ENCODE measurements around the gene EPS8L3. TPM values are rescaled to one million over a fixed set of nuclear protein-coding genes. Genes with fewer than 3 reads are reported as not detected.

Gene EPS8L3
- total RNA-seq, 1 donor = not detected

DNA sequence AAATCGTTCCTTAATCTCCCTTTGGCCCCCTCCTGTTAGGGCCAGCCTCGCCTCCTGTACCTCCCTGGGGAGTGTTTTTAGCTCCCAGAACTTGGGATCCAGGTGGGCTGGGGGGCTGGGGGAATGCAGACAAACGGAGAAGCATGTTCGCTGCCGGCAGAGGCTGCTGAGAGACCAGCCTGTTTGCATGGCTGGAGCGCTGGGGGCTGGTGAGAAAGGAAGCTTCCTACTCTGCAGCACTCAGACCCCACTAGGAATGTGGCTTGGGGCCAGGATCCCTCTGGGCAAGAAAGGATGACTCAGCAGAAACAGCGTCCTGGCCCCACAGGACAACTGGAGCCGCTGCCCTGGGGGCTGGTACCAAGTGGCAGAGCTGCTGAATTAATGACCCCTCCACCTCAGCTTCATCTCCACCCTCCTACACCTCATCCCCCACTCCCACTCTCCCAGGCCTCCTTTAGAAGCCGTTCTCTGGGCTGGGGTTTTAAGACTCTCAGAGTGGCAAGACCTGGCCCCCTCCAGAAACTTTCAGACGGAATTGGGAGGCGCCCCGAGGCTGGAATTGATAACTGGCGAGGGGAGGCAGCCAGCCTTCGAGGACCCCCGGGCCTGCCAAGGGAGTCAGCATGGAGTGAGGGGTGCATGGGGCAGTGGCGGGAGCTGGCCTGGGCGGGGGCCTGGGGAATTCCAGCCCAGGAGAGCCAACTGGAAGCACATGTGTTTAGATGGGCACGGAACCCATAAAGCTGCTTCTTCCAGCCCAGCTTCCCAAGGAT, 28.5 kb upstream of the EPS8L3 start:
- TF ChIP-seq, protein P1, sequence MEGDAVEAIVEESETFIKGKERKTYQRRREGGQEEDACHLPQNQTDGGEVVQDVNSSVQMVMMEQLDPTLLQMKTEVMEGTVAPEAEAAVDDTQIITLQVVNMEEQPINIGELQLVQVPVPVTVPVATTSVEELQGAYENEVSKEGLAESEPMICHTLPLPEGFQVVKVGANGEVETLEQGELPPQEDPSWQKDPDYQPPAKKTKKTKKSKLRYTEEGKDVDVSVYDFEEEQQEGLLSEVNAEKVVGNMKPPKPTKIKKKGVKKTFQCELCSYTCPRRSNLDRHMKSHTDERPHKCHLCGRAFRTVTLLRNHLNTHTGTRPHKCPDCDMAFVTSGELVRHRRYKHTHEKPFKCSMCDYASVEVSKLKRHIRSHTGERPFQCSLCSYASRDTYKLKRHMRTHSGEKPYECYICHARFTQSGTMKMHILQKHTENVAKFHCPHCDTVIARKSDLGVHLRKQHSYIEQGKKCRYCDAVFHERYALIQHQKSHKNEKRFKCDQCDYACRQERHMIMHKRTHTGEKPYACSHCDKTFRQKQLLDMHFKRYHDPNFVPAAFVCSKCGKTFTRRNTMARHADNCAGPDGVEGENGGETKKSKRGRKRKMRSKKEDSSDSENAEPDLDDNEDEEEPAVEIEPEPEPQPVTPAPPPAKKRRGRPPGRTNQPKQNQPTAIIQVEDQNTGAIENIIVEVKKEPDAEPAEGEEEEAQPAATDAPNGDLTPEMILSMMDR (IDR thresholded peaks at IDR 0.05; ENCODE audit: insufficient read depth, low read depth, low read length) = peak; percentile 61
- no peak overlapping the region for H3K4me3 ChIP-seq (ENCODE audit: low read depth, low read length)
- peak; percentile 94 for DNase-seq (ENCODE audit: low read depth)

DNA sequence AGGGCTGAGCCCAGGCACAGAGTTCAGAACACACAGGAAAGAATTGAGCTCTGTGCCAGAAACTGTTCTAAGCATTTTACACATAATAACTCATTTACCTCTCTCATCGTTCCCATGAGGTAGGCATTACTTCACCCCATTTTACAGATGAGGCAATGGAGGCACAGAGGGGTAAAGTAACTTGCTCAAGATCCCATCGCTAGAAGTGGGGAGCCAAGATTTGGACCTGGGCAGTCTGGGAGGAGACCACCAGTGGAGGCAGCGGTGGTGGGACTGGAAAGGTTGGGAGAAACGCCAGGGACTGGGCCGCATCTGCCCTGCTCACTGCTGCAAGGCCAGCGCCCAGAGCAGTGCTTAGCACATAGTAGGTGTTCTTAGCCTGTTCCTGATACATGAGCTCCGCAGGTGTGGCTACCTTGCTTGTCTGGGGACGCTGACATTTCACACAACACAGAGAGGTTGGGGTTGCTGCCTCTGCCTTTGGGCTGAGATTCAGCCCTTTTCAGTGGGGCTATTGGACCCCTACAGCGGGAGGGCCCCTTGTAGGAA, 27.8 kb upstream of the EPS8L3 start:
- TF ChIP-seq, protein P1 (IDR thresholded peaks at IDR 0.05; ENCODE audit: insufficient read depth, low read depth, low read length) = no peak
- DNase-seq (ENCODE audit: low read depth) = no peak
- no peak overlapping the region for H3K4me3 ChIP-seq (ENCODE audit: low read depth, low read length)

DNA sequence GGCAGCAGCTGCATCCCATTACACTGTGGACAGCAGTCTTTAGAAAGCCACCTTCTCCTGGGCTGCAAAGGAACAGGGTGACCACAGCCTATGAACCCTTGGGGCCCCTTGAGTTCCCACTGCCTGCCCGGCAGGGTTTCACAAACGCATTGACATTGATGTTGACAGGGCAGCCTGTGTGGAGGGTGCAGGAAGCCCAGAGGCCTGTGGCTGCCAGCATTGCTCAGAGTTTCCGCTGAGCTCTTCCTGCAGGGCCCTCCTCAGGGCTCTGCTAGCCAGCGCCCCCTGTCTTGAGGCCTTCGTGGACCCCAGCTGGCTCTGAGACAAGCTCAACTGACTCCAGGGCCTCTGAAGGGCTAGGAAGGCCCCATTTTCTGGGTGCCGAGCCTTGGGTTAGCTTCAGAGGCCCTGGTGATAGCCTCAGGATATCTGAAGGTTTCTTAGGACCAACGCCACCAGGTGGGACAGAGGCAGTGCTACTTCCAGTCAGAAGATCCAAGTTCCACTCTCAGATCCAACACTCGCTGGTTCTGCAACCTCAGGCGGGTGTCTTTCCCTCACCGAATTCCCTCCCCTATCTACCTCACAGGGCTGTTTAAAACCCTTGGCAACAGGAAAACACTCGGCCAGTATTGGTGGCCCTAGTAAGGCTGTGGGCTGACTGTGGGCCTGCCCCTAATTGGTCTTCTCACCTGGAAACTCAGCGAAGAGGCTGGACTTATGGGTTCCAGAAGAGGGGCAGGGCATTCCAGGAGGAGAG, 27.2 kb upstream of the EPS8L3 start:
- peak; percentile 59 for DNase-seq (ENCODE audit: low read depth)
- H3K4me3 ChIP-seq (ENCODE audit: low read depth, low read length) = no peak overlapping the region
- TF ChIP-seq, protein P1 (IDR thresholded peaks at IDR 0.05; ENCODE audit: insufficient read depth, low read depth, low read length) = peak; percentile 49

GRCh38 chr1:109790329-109790728, 26.6 kb upstream of the EPS8L3 start:
- no peak overlapping the region for H3K4me3 ChIP-seq (ENCODE audit: low read depth, low read length)
- no peak for DNase-seq (ENCODE audit: low read depth)
- TF ChIP-seq, protein P1 (IDR thresholded peaks at IDR 0.05; ENCODE audit: insufficient read depth, low read depth, low read length) = no peak

- no peak for DNase-seq (ENCODE audit: low read depth)
- TF ChIP-seq, protein P1 (IDR thresholded peaks at IDR 0.05; ENCODE audit: insufficient read depth, low read depth, low read length) = no peak
- H3K4me3 ChIP-seq (ENCODE audit: low read depth, low read length) = no peak overlapping the region
Observed at GRCh38 chr1:109789551-109790180, 25.9 kb upstream of the EPS8L3 start.

DNA sequence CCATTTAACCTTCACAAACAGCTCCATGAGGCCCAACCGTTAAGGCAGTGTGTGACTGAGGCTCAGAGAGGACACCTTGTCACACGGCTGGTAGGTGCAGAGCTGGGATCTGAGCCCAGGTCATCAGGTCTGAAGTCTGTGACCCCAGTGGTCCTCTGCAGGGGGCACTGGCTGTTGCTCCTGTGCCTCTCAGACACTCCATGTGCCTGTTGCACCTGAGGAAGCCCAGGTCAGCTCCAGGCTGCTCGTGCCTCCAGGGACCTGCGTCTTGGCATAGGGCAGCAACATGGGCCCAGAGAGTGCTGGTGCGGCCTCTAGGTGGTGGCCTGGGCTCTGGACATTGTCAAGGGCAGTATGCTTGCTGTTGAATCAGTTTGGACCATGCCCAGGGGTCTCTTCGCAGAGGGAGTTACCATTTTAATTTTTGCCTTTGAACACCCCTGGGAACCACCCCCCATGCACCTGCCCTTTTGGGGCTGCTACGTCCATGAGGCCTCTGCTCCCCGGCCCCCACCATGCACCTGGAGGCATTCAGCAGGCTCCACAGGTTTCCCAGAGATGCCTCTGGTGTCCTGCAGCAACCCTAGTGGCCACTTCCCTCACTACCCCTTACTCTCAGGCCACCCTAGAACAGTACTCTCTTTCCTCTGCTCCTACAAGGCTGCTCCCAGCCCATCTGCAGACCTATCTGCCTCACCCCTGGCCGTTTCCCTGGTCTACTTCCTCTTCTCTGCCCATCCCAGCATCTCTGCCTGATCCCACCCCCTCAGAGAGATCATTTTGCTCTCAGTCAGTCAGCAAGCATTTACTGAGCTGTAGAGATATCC, 25.2 kb upstream of the EPS8L3 start:
- H3K4me3 ChIP-seq (ENCODE audit: low read depth, low read length) = no peak overlapping the region
- DNase-seq (ENCODE audit: low read depth) = no peak
- TF ChIP-seq, protein P1 (IDR thresholded peaks at IDR 0.05; ENCODE audit: insufficient read depth, low read depth, low read length) = peak; percentile 59

Measured in fibroblast of villous mesenchyme (primary cell).